ENCODE data around the gene KLHL35. TPM values are rescaled to one million over a fixed set of nuclear protein-coding genes. Genes with fewer than 3 reads are reported as not detected.

KLHL35 gene
- total RNA-seq, 2 experiments from 2014 or later, result 0.21 TPM; not detected in 1

GRCh38 chr11:75386942-75387630, 45.9 kb downstream of the KLHL35 start:
- Histone ChIP-seq H3K27ac (ENCODE audit: low read depth, low read length, poor library complexity, severe bottlenecking) (no peak overlapping the region), H4K20me1 (ENCODE audit: insufficient read depth, low read length) (no peaks in the 10 kb centered on the region), H3K36me3 (ENCODE audit: insufficient read depth, low read length) (no peaks in the 10 kb centered on the region), H3K4me3 (ENCODE audit: low read depth, low read length, poor library complexity, severe bottlenecking) (no peak overlapping the region), H3K4me1 (ENCODE audit: insufficient read depth, low read length, poor library complexity, severe bottlenecking) (no peaks in the 10 kb centered on the region), H3K79me2 (ENCODE audit: insufficient read depth, low read depth, low read length) (no peaks in the 10 kb centered on the region), H2AFZ (ENCODE audit: low read length) (no peak overlapping the region), H3K9me3 (ENCODE audit: low read length) (no peaks in the 10 kb centered on the region), H3K9me2 (ENCODE audit: insufficient read depth, low read length) (no peaks in the 10 kb centered on the region), H3K4me2 (ENCODE audit: low read length) (no peak overlapping the region)
- no peak for DNase-seq (ENCODE audit: low spot score)
- BruUV-seq (replicated peaks), result no TSS peak
- TF ChIP-seq CTCF (conservative IDR thresholded peaks at IDR 0.05; ENCODE audit: low read length), result no peak
- no peak for TF ChIP-seq EZH2phosphoT487 (IDR thresholded peaks at IDR 0.05; ENCODE audit: borderline replicate concordance, low read depth, low read length)
- CTCF ChIA-PET (ENCODE audit: unreplicated experiment), result interaction anchor here (2.7 kb wide), 1 partner anchor 107 kb away, joined by 10 read pairs; no protein-coding TSS in a partner anchor
- POLR2A ChIA-PET, result interaction anchor here (0.7 kb wide), 1 partner anchor 386 kb away, joined by 3 read pairs; no protein-coding TSS in a partner anchor
- intact Hi-C loops (cut with micrococcal nuclease; ENCODE audit: unreplicated experiment), result no loop called here

GRCh38 chr11:75384438-75385080, 48.4 kb downstream of the KLHL35 start:
- no peak overlapping the region for H2AFZ ChIP-seq (ENCODE audit: low read length)
- H4K20me1 ChIP-seq (ENCODE audit: insufficient read depth, low read length), result no peaks in the 10 kb centered on the region
- ChIA-PET POLR2A (no interaction called here), CTCF (ENCODE audit: unreplicated experiment) (interaction anchor here (2.7 kb wide), 1 partner anchor 104 kb away, joined by 10 read pairs; no protein-coding TSS in a partner anchor)
- TF ChIP-seq EZH2phosphoT487 (IDR thresholded peaks at IDR 0.05; ENCODE audit: borderline replicate concordance, low read depth, low read length), result no peak
- TF ChIP-seq CTCF (conservative IDR thresholded peaks at IDR 0.05; ENCODE audit: low read length), result peak; percentile 99
- H3K9me3 ChIP-seq (ENCODE audit: low read length), result no peaks in the 10 kb centered on the region
- H3K4me1 ChIP-seq (ENCODE audit: insufficient read depth, low read length, poor library complexity, severe bottlenecking), result no peaks in the 10 kb centered on the region
- DNase-seq (ENCODE audit: low spot score), result peak; percentile 68
- H3K27ac ChIP-seq (ENCODE audit: low read depth, low read length, poor library complexity, severe bottlenecking), result no peak overlapping the region
- BruUV-seq (replicated peaks), result no TSS peak
- no peak overlapping the region for H3K4me2 ChIP-seq (ENCODE audit: low read length)
- intact Hi-C loops (cut with micrococcal nuclease; ENCODE audit: unreplicated experiment), result loop anchor here (1.0 kb wide), 2 partner anchors 56 to 104 kb away; no protein-coding TSS in a partner anchor
- H3K79me2 ChIP-seq (ENCODE audit: insufficient read depth, low read depth, low read length), result no peaks in the 10 kb centered on the region
- no peaks in the 10 kb centered on the region for H3K36me3 ChIP-seq (ENCODE audit: insufficient read depth, low read length)
- no peaks in the 10 kb centered on the region for H3K9me2 ChIP-seq (ENCODE audit: insufficient read depth, low read length)
- no peak overlapping the region for H3K4me3 ChIP-seq (ENCODE audit: low read depth, low read length, poor library complexity, severe bottlenecking)
